ENCODE results near the gene TMEM135. TPM values are rescaled to one million over a fixed set of nuclear protein-coding genes. Genes with fewer than 3 reads are reported as not detected.
"Not testable (repeated sequence)": the region's sequence is repeated elsewhere in the genome, so short reads cannot be mapped to it uniquely, and the experiment has no call there.

TMEM135 gene
- total RNA-seq, 5 donors from 2014 or later (not counting 1 experiment from before 2014, with no cell fraction given) = 6.3 to 20.8 (median 12.7) TPM

- POLR2A ChIA-PET; H3K4me3 ChIP-seq (ENCODE audit: control insufficient read depth in 1 of 2, extremely low read depth in 1 of 2, low read length in 1 of 2); H3K4me3 Mint-ChIP-seq; H3K4me1 ChIP-seq (ENCODE audit: control insufficient read depth in 1 of 2, extremely low read depth in 1 of 2, insufficient read depth in 2 of 2, low read length in 2 of 2); H3K36me3 Mint-ChIP-seq; H3K4me1 Mint-ChIP-seq; H3K36me3 ChIP-seq (ENCODE audit: control insufficient read depth in 2 of 2, extremely low read depth in 1 of 2, insufficient read depth in 1 of 2, low read length in 1 of 2); H3K9me3 Mint-ChIP-seq; H3K27me3 ChIP-seq (replicated peaks in 1 of 2; ENCODE audit: control insufficient read depth in 2 of 2, extremely low read depth in 1 of 2, insufficient read depth in 2 of 2, low read length in 1 of 2); H3K27ac ChIP-seq (ENCODE audit: low read length); ATAC-seq (replicated peaks in 1 of 4); H3K9me3 ChIP-seq; DNase-seq; H3K27ac Mint-ChIP-seq: not testable (repeated sequence)
- CTCF ChIA-PET = interaction anchor here in 1 of 2 donors (0.6 to 1.1 kb wide), 3 partner anchors 14 to 97 kb away, joined by 3 to 4 read pairs (median 3); no protein-coding TSS in a partner anchor
- peaks cover 4 to 11% of the 10 kb centered on the region in 2 donors for H3K27me3 Mint-ChIP-seq
- no CpG with 5 or more reads among the region's 1 CpG for WGBS (ENCODE audit: insufficient coverage)
Measured at GRCh38 chr11:87026415-87026814, 11.3 kb upstream of the TMEM135 start.

- H3K9me3 ChIP-seq = no peaks in the 10 kb centered on the region
- no peak overlapping the region for H3K27ac ChIP-seq (ENCODE audit: low read length)
- ChIA-PET CTCF (no interaction called here), POLR2A (no interaction called here)
- H3K4me3 ChIP-seq (ENCODE audit: control insufficient read depth in 1 of 2, extremely low read depth in 1 of 2, low read length in 1 of 2) = no peak overlapping the region
- ATAC-seq (replicated peaks in 1 of 4) (peak in 2 of 4 experiments; percentile 50 to 64), DNase-seq (peak in 1 of 35 experiments; percentile 38)
- WGBS (ENCODE audit: insufficient coverage) = no CpG with 5 or more reads among the region's 5 CpGs
- Mint-ChIP-seq H3K4me3 (peak overlapping the region in 2 of 3 donors; percentile 10 to 26), H3K9me3 (no peaks in the 10 kb centered on the region), H3K4me1 (peaks cover 6 to 7% (median 6%) of the 10 kb centered on the region in 3 donors), H3K27ac (peak overlapping the region in 1 of 2 donors; percentile 44), H3K36me3 (no peaks in the 10 kb centered on the region), H3K27me3 (no peaks in the 10 kb centered on the region)
- H3K27me3 ChIP-seq (replicated peaks in 1 of 2; ENCODE audit: control insufficient read depth in 2 of 2, extremely low read depth in 1 of 2, insufficient read depth in 2 of 2, low read length in 1 of 2) = no peaks in the 10 kb centered on the region
- no peaks in the 10 kb centered on the region for H3K4me1 ChIP-seq (ENCODE audit: control insufficient read depth in 1 of 2, extremely low read depth in 1 of 2, insufficient read depth in 2 of 2, low read length in 2 of 2)
- H3K36me3 ChIP-seq (ENCODE audit: control insufficient read depth in 2 of 2, extremely low read depth in 1 of 2, insufficient read depth in 1 of 2, low read length in 1 of 2) = no peaks in the 10 kb centered on the region
Measured at GRCh38 chr11:87030458-87031054, 7.2 kb upstream of the TMEM135 start.

- Histone ChIP-seq H3K27me3 (replicated peaks in 1 of 2; ENCODE audit: control insufficient read depth in 2 of 2, extremely low read depth in 1 of 2, insufficient read depth in 2 of 2, low read length in 1 of 2) (no peaks in the 10 kb centered on the region), H3K36me3 (ENCODE audit: control insufficient read depth in 2 of 2, extremely low read depth in 1 of 2, insufficient read depth in 1 of 2, low read length in 1 of 2) (no peaks in the 10 kb centered on the region), H3K27ac (ENCODE audit: low read length) (no peak overlapping the region), H3K4me1 (ENCODE audit: control insufficient read depth in 1 of 2, extremely low read depth in 1 of 2, insufficient read depth in 2 of 2, low read length in 2 of 2) (no peaks in the 10 kb centered on the region), H3K9me3 (no peaks in the 10 kb centered on the region), H3K4me3 (ENCODE audit: control insufficient read depth in 1 of 2, extremely low read depth in 1 of 2, low read length in 1 of 2) (no peak overlapping the region)
- Mint-ChIP-seq H3K4me3 (no peak overlapping the region), H3K27me3 (no peaks in the 10 kb centered on the region), H3K27ac (no peak overlapping the region), H3K9me3 (no peaks in the 10 kb centered on the region), H3K4me1 (peaks cover 9 to 14% (median 12%) of the 10 kb centered on the region in 3 donors), H3K36me3 (no peaks in the 10 kb centered on the region)
- ATAC-seq (replicated peaks in 1 of 4) = no peak
- ChIA-PET CTCF (interaction anchor here in 1 of 2 donors (0.6 kb wide), 1 partner anchor 92 kb away, joined by 3 read pairs; no protein-coding TSS in a partner anchor), POLR2A (no interaction called here)
- WGBS (ENCODE audit: insufficient coverage) = no CpG with 5 or more reads among the region's 3 CpGs
- no peak for DNase-seq
Measured at GRCh38 chr11:87031433-87032170, 6.1 kb upstream of the TMEM135 start.

GRCh38 chr11:87033561-87033960 is 4.2 kb upstream of the TMEM135 start:
- ATAC-seq (replicated peaks in 1 of 4) = no peak
- Histone ChIP-seq H3K9me3 (no peaks in the 10 kb centered on the region), H3K27me3 (replicated peaks in 1 of 2; ENCODE audit: control insufficient read depth in 2 of 2, extremely low read depth in 1 of 2, insufficient read depth in 2 of 2, low read length in 1 of 2) (no peaks in the 10 kb centered on the region), H3K4me3 (ENCODE audit: control insufficient read depth in 1 of 2, extremely low read depth in 1 of 2, low read length in 1 of 2) (no peak overlapping the region), H3K4me1 (ENCODE audit: control insufficient read depth in 1 of 2, extremely low read depth in 1 of 2, insufficient read depth in 2 of 2, low read length in 2 of 2) (peaks cover 3 to 5% of the 10 kb centered on the region in 2 experiments), H3K36me3 (ENCODE audit: control insufficient read depth in 2 of 2, extremely low read depth in 1 of 2, insufficient read depth in 1 of 2, low read length in 1 of 2) (no peaks in the 10 kb centered on the region), H3K27ac (ENCODE audit: low read length) (no peak overlapping the region)
- Mint-ChIP-seq H3K27ac (no peak overlapping the region), H3K27me3 (no peaks in the 10 kb centered on the region), H3K9me3 (no peaks in the 10 kb centered on the region), H3K4me1 (peaks cover 24 to 28% (median 28%) of the 10 kb centered on the region in 3 donors), H3K4me3 (no peak overlapping the region), H3K36me3 (no peaks in the 10 kb centered on the region)
- DNase-seq = no peak
- WGBS (ENCODE audit: insufficient coverage) = 82% methylated on average over 5 of the region's 8 CpGs
- ChIA-PET POLR2A (no interaction called here), CTCF (no interaction called here)

- no CpG with 5 or more reads among the region's 12 CpGs for WGBS (ENCODE audit: insufficient coverage)
- H3K36me3 ChIP-seq (ENCODE audit: control insufficient read depth in 2 of 2, extremely low read depth in 1 of 2, insufficient read depth in 1 of 2, low read length in 1 of 2) = no peaks in the 10 kb centered on the region
- ATAC-seq (replicated peaks in 1 of 4) (no peak), DNase-seq (peak in 1 of 35 experiments; percentile 32)
- Mint-ChIP-seq H3K9me3 (no peaks in the 10 kb centered on the region), H3K4me3 (peak overlapping the region in 1 of 3 donors; percentile 96), H3K27ac (peak overlapping the region in 1 of 2 donors; percentile 7), H3K27me3 (no peaks in the 10 kb centered on the region), H3K36me3 (peaks cover 6% of the 10 kb centered on the region), H3K4me1 (peaks cover 44 to 45% (median 45%) of the 10 kb centered on the region in 3 donors)
- H3K4me3 ChIP-seq (ENCODE audit: control insufficient read depth in 1 of 2, extremely low read depth in 1 of 2, low read length in 1 of 2) = no peak overlapping the region
- H3K27ac ChIP-seq (ENCODE audit: low read length) = no peak overlapping the region
- POLR2A ChIA-PET = interaction anchor here in 1 of 2 donors (0.7 kb wide), 1 partner anchor 45 kb away, joined by 14 read pairs; no protein-coding TSS in a partner anchor
- H3K4me1 ChIP-seq (ENCODE audit: control insufficient read depth in 1 of 2, extremely low read depth in 1 of 2, insufficient read depth in 2 of 2, low read length in 2 of 2) = peaks cover 12 to 14% of the 10 kb centered on the region in 2 experiments
- H3K9me3 ChIP-seq = no peaks in the 10 kb centered on the region
- CTCF ChIA-PET = interaction anchor here in 1 of 2 donors (0.6 kb wide), 2 partner anchors 1302 to 1352 kb away, joined by 5 to 8 read pairs; no protein-coding TSS in a partner anchor
- no peaks in the 10 kb centered on the region for H3K27me3 ChIP-seq (replicated peaks in 1 of 2; ENCODE audit: control insufficient read depth in 2 of 2, extremely low read depth in 1 of 2, insufficient read depth in 2 of 2, low read length in 1 of 2)
Measured at GRCh38 chr11:87035976-87036583, 1.7 kb upstream of the TMEM135 start.

All from T-cell (primary cell).